OCI-LY1 (cell line): Measurements from ENCODE around the gene FUCA2.

ENCODE experiments used
- EZH2 ChIP-seq: fragments of 200-600 bp; sonication (generic), shearing (Covaris generic); IDR thresholded peaks from 2 replicates; pipeline ENCODE4 v1.8.0; 2017; ENCODE audit warnings: borderline replicate concordance, mixed run types, mild to moderate bottlenecking, antibody characterized with exemption, low read length, moderate library complexity, mixed read lengths
- TF ChIP-seq, protein P1 (sequence below): fragments of 200-600 bp; sonication (generic), shearing (Covaris generic); IDR thresholded peaks from 2 replicates; pipeline ENCODE4 v1.5.1; 2017; ENCODE audit warnings: mild to moderate bottlenecking, antibody characterized with exemption, low read length, moderate library complexity, mixed read lengths

DNA sequence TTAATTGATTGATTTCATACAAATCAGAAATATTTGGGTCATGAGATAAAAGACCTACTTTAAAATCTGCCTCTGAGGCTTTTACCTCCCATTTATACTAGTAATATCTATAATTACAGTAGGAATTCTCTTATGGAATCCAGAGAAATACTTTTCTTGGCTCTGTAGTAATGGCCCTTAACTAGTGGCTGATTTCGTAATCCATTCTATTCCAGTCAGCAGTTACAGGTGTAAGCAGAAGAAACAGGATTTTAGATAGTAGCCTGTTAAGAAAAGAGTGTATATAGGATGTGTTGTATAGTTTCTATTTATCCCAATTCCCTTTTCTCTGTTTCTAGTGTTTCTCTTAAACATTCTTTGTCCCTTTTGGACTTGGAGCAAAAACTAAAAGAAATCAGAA lies 39.7 kb downstream of the FUCA2 start:
- TF ChIP-seq, protein P1, sequence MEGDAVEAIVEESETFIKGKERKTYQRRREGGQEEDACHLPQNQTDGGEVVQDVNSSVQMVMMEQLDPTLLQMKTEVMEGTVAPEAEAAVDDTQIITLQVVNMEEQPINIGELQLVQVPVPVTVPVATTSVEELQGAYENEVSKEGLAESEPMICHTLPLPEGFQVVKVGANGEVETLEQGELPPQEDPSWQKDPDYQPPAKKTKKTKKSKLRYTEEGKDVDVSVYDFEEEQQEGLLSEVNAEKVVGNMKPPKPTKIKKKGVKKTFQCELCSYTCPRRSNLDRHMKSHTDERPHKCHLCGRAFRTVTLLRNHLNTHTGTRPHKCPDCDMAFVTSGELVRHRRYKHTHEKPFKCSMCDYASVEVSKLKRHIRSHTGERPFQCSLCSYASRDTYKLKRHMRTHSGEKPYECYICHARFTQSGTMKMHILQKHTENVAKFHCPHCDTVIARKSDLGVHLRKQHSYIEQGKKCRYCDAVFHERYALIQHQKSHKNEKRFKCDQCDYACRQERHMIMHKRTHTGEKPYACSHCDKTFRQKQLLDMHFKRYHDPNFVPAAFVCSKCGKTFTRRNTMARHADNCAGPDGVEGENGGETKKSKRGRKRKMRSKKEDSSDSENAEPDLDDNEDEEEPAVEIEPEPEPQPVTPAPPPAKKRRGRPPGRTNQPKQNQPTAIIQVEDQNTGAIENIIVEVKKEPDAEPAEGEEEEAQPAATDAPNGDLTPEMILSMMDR, result no peak
- no peak for TF ChIP-seq EZH2
